Panc1 (cell line): ENCODE data around the gene LMAN1L. TPM values are rescaled to one million over a fixed set of nuclear protein-coding genes. Genes with fewer than 3 reads are reported as not detected.

Experiments
- ATAC-seq: fragments of 200-7000 bp; cut with Tn5 transposase; 2 replicates; pipeline ENCODE4 v1.9.1; 2020; ENCODE audit warnings: mild to moderate bottlenecking, moderate library complexity
- BruUV-seq: library from RNA; stranded (reverse); fragments of 400-500 nt; replicated peaks from 2 replicates; lab custom pipeline; 2021; lab: Mats Ljungman, UMichigan
- CTCF ChIA-PET: fragments of 300-600 bp; sonication (Branson Sonifier 250); formaldehyde crosslinking; loops from one replicate; lab custom pipeline; 2022; ENCODE audit warnings: antibody characterized with exemption; lab: Charles Lee
- POLR2A ChIA-PET: fragments of 300-600 bp; sonication (Branson Sonifier 250); formaldehyde crosslinking; loops from one replicate; lab custom pipeline; 2022; ENCODE audit warnings: antibody characterized with exemption; lab: Charles Lee
- DNase-seq: peaks from one replicate; pipeline ENCODE4 v3.0.0-alpha.2; 2010; ENCODE audit warnings: low read depth, low spot score
- H3K27ac ChIP-seq: 2 replicates; pipeline ENCODE4 v1.5.1; 2011; ENCODE audit warnings: mild to moderate bottlenecking, low read length, inconsistent platforms
- H3K27me3 ChIP-seq: fragments of 200-500 bp; sonication (Bioruptor generic); 2 replicates; pipeline ENCODE4 v1.6.0; 2014; ENCODE audit warnings: low read length, inconsistent platforms; ENCODE audit not compliant: control insufficient read depth, insufficient read depth
- H3K36me3 ChIP-seq: fragments of 200-500 bp; sonication (Bioruptor generic); 2 replicates; pipeline ENCODE4 v1.5.1; 2014; ENCODE audit warnings: inconsistent platforms, mild to moderate bottlenecking, low read length, moderate library complexity; ENCODE audit not compliant: control insufficient read depth, insufficient read depth
- H3K4me1 ChIP-seq: 2 replicates; pipeline ENCODE4 v1.5.1; 2011; ENCODE audit warnings: inconsistent platforms, mild to moderate bottlenecking, low read length, moderate library complexity; ENCODE audit not compliant: control insufficient read depth, insufficient read depth
- H3K4me3 ChIP-seq, 2 experiments: 2 replicates each; pipeline ENCODE4 v1.5.1; 2011 to 2012; ENCODE audit warnings: low read depth in 2 of 2, low read length in 2 of 2, mild to moderate bottlenecking in 2 of 2, inconsistent platforms in 1 of 2, moderate library complexity in 1 of 2
- H3K9me3 ChIP-seq: fragments of 200-500 bp; sonication (Bioruptor generic); 2 replicates; pipeline ENCODE4 v1.5.1; 2014; ENCODE audit warnings: low read depth, mild to moderate bottlenecking, inconsistent platforms, low read length, moderate library complexity; ENCODE audit not compliant: control insufficient read depth, insufficient read depth
- POLR2AphosphoS5 ChIP-seq: IDR thresholded peaks from 2 replicates; pipeline ENCODE4 v1.6.1; 2012; ENCODE audit warnings: mild to moderate bottlenecking, low read depth, low read length, moderate library complexity
- SIN3A ChIP-seq: IDR thresholded peaks from 2 replicates; pipeline ENCODE4 v1.6.1; 2012; ENCODE audit warnings: low read depth, mild to moderate bottlenecking, low read length, moderate library complexity, borderline replicate concordance; ENCODE audit not compliant: insufficient read depth
- TCF7L2 ChIP-seq: IDR thresholded peaks from 2 replicates; pipeline ENCODE4 v1.6.1; 2011; ENCODE audit warnings: mild to moderate bottlenecking, low read depth, low read length, inconsistent platforms
- in situ Hi-C: cut with HindIII; loops from 2 replicates; pipeline ENCODE4 v1.10.0; 2016; ENCODE audit warnings: low sequenced_read_pairs, low pct_unique_long_range_greater_than_20kb
- intact Hi-C: fragments of 100-400 bp; cut with micrococcal nuclease; formaldehyde crosslinking; loops from one replicate; pipeline ENCODE4 v1.10.0; 2022; ENCODE audit not compliant: unreplicated experiment
- total RNA-seq: library from RNA; stranded (reverse); gene quantifications from one replicate; pipeline ENCODE4 v1.2.1, GENCODE V29; 2021; ENCODE audit not compliant: unreplicated experiment
- TF ChIP-seq, protein P1 (sequence below), 2 experiments: IDR thresholded peaks; 2 replicates each; pipeline ENCODE4 v1.6.1; 2011 to 2012; ENCODE audit warnings: low read depth in 2 of 2, control low read depth in 1 of 2, low read length in 1 of 2, mild to moderate bottlenecking in 1 of 2, moderate library complexity in 1 of 2; ENCODE audit not compliant: insufficient read depth in 1 of 2
- TF ChIP-seq, protein P2 (sequence below): fragments of 450-650 bp; IDR thresholded peaks from 2 replicates; pipeline ENCODE4 v1.5.1; 2017; ENCODE audit warnings: mild to moderate bottlenecking

Gene LMAN1L
- total RNA-seq, 1 experiment from 2014 or later, result not detected

- DNase-seq, result no peak
- ChIA-PET CTCF (interaction anchor here (0.7 kb wide), 1 partner anchor 64 kb away, joined by 3 read pairs; no protein-coding TSS in a partner anchor), POLR2A (interaction anchor here (1.0 kb wide), 1 partner anchor 173 kb away, joined by 3 read pairs; no protein-coding TSS in a partner anchor)
- no peak overlapping the region for H3K4me3 ChIP-seq
- ATAC-seq, result no peak
- no peaks in the 10 kb centered on the region for H3K27me3 ChIP-seq
- H3K27ac ChIP-seq, result no peak overlapping the region
- intact Hi-C loops, result loop anchor here (10.0 kb wide), 1 partner anchor 63 kb away; no protein-coding TSS in a partner anchor
- no TSS peak for BruUV-seq
- H3K36me3 ChIP-seq, result no peaks in the 10 kb centered on the region; the same call in 1 of the 2 replicates
- TF ChIP-seq, protein P1, sequence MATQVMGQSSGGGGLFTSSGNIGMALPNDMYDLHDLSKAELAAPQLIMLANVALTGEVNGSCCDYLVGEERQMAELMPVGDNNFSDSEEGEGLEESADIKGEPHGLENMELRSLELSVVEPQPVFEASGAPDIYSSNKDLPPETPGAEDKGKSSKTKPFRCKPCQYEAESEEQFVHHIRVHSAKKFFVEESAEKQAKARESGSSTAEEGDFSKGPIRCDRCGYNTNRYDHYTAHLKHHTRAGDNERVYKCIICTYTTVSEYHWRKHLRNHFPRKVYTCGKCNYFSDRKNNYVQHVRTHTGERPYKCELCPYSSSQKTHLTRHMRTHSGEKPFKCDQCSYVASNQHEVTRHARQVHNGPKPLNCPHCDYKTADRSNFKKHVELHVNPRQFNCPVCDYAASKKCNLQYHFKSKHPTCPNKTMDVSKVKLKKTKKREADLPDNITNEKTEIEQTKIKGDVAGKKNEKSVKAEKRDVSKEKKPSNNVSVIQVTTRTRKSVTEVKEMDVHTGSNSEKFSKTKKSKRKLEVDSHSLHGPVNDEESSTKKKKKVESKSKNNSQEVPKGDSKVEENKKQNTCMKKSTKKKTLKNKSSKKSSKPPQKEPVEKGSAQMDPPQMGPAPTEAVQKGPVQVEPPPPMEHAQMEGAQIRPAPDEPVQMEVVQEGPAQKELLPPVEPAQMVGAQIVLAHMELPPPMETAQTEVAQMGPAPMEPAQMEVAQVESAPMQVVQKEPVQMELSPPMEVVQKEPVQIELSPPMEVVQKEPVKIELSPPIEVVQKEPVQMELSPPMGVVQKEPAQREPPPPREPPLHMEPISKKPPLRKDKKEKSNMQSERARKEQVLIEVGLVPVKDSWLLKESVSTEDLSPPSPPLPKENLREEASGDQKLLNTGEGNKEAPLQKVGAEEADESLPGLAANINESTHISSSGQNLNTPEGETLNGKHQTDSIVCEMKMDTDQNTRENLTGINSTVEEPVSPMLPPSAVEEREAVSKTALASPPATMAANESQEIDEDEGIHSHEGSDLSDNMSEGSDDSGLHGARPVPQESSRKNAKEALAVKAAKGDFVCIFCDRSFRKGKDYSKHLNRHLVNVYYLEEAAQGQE (IDR thresholded peaks at IDR 0.05; ENCODE audit: insufficient read depth in 1 of 2, low read depth in 2 of 2, low read length in 1 of 2), result no peak
- TF ChIP-seq SIN3A, result no peak
- TF ChIP-seq, protein P2, sequence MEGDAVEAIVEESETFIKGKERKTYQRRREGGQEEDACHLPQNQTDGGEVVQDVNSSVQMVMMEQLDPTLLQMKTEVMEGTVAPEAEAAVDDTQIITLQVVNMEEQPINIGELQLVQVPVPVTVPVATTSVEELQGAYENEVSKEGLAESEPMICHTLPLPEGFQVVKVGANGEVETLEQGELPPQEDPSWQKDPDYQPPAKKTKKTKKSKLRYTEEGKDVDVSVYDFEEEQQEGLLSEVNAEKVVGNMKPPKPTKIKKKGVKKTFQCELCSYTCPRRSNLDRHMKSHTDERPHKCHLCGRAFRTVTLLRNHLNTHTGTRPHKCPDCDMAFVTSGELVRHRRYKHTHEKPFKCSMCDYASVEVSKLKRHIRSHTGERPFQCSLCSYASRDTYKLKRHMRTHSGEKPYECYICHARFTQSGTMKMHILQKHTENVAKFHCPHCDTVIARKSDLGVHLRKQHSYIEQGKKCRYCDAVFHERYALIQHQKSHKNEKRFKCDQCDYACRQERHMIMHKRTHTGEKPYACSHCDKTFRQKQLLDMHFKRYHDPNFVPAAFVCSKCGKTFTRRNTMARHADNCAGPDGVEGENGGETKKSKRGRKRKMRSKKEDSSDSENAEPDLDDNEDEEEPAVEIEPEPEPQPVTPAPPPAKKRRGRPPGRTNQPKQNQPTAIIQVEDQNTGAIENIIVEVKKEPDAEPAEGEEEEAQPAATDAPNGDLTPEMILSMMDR, result no peak
- no peak for TF ChIP-seq POLR2AphosphoS5
- no peak for TF ChIP-seq TCF7L2
- no peaks in the 10 kb centered on the region for H3K9me3 ChIP-seq
- in situ Hi-C loops, result no loop called here
- peaks cover 13% of the 10 kb centered on the region for H3K4me1 ChIP-seq
These were observed 25.0 kb downstream of the LMAN1L start for GRCh38 chr15:74837482-74838136.

DNA sequence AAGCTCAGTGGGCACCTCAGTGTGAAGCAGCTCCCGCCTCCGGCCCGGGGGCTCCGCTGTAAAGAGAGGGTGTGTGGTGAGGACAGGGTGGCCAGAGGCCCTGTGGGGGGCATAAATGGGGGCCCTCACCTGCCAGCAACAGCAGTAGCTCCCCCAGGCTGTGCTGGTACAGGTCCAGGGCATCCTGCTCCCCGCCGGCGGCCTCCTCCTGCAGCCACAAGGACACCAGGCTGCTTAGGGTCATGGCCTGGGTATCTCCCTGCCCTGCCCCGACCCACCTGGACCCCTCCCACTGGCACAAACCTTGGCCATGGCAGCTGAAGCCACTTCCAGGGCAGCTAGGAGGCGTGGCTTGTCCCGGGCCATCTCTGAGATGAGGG, 25.5 kb downstream of the LMAN1L start:
- Histone ChIP-seq H3K4me1 (peaks cover 13% of the 10 kb centered on the region), H3K27me3 (no peaks in the 10 kb centered on the region), H3K36me3 (no peaks in the 10 kb centered on the region; the same call in 1 of the 2 replicates), H3K4me3 (no peak overlapping the region), H3K9me3 (no peaks in the 10 kb centered on the region), H3K27ac (no peak overlapping the region)
- ChIA-PET CTCF (no interaction called here), POLR2A (interaction anchor here (1.0 kb wide), 1 partner anchor 173 kb away, joined by 3 read pairs; no protein-coding TSS in a partner anchor)
- no peak for DNase-seq
- no peak for ATAC-seq
- in situ Hi-C loops (no loop called here), intact Hi-C loops (loop anchor here (10.0 kb wide), 1 partner anchor 63 kb away; no protein-coding TSS in a partner anchor)
- TF ChIP-seq, protein P2, result no peak
- TF ChIP-seq POLR2AphosphoS5, result no peak
- TF ChIP-seq TCF7L2, result no peak
- no peak for TF ChIP-seq SIN3A
- TF ChIP-seq, protein P1 (IDR thresholded peaks at IDR 0.05; ENCODE audit: insufficient read depth in 1 of 2, low read depth in 2 of 2, low read length in 1 of 2), result no peak
- no TSS peak for BruUV-seq
